Measurements from ENCODE around the gene OSBPL3.

DNA sequence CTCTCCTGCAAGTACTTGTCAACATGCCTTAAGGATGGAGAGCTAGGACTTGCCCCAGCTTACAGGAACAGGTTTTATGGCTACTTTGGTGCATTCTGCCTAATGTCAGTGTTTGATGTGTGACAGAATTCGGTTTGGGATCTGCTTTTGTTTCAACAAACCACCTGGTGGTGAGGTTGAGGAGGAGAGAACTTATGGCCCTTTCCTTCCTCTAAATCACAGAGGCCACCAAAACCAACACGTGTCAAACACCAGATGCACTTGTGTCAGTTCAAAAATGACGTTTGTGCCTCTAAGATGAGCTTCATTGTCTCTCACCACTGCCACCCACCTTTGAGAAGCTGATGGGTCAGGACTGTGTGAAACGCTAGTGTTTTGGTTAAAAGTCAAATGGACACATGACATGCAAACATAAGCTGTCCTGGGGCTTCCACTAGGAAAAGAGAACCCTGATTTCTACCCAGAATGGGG lies 83.9 kb downstream of the OSBPL3 start:
- TF ChIP-seq, protein P1, sequence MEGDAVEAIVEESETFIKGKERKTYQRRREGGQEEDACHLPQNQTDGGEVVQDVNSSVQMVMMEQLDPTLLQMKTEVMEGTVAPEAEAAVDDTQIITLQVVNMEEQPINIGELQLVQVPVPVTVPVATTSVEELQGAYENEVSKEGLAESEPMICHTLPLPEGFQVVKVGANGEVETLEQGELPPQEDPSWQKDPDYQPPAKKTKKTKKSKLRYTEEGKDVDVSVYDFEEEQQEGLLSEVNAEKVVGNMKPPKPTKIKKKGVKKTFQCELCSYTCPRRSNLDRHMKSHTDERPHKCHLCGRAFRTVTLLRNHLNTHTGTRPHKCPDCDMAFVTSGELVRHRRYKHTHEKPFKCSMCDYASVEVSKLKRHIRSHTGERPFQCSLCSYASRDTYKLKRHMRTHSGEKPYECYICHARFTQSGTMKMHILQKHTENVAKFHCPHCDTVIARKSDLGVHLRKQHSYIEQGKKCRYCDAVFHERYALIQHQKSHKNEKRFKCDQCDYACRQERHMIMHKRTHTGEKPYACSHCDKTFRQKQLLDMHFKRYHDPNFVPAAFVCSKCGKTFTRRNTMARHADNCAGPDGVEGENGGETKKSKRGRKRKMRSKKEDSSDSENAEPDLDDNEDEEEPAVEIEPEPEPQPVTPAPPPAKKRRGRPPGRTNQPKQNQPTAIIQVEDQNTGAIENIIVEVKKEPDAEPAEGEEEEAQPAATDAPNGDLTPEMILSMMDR (IDR thresholded peaks at IDR 0.05 in 4 of 5, conservative IDR thresholded peaks at IDR 0.05 in 1 of 5): no peak
- no peak for TF ChIP-seq POLR2A (IDR thresholded peaks at IDR 0.05)

All from gastrocnemius medialis (tissue), 4 donors.